ENCODE data around the gene ADARB1. TPM values are rescaled to one million over a fixed set of nuclear protein-coding genes. Genes with fewer than 3 reads are reported as not detected.

The ADARB1 gene
- total and polyA plus RNA-seq, 9 of the 15 experiments (the other 6 are each of a cell fraction or from before 2014, with no cell fraction given) = 6.7 to 16.0 (median 8.3) TPM

DNA sequence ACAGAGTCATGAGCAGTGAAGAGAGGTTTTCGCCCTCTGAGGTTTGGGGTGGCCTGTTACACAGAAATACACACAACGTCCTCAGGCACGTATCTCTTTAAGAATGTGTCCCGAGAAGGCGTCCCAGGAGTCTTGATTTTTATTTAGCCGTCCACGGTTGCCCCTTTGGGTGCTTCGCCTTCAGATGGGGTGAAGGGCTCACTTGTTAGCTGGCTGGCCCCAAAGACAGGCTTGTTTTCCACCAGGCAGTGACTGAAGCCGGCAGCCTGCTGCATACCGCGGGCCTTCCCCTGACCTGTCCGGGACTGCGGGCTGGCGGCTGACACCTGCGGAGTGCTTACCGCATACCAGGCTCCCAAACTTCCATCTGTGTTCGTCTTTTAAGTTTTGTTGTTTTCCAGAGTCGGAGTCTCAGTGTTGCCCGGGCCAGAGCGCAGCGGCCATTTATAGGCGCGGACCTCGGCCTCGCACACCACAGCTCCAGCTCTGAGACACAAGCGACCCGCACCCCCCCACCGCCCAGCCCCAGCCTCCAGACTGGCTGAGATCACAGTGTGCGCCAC lies 1.6 kb upstream of the ADARB1 start (continued):
- TF ChIP-seq, protein P1, sequence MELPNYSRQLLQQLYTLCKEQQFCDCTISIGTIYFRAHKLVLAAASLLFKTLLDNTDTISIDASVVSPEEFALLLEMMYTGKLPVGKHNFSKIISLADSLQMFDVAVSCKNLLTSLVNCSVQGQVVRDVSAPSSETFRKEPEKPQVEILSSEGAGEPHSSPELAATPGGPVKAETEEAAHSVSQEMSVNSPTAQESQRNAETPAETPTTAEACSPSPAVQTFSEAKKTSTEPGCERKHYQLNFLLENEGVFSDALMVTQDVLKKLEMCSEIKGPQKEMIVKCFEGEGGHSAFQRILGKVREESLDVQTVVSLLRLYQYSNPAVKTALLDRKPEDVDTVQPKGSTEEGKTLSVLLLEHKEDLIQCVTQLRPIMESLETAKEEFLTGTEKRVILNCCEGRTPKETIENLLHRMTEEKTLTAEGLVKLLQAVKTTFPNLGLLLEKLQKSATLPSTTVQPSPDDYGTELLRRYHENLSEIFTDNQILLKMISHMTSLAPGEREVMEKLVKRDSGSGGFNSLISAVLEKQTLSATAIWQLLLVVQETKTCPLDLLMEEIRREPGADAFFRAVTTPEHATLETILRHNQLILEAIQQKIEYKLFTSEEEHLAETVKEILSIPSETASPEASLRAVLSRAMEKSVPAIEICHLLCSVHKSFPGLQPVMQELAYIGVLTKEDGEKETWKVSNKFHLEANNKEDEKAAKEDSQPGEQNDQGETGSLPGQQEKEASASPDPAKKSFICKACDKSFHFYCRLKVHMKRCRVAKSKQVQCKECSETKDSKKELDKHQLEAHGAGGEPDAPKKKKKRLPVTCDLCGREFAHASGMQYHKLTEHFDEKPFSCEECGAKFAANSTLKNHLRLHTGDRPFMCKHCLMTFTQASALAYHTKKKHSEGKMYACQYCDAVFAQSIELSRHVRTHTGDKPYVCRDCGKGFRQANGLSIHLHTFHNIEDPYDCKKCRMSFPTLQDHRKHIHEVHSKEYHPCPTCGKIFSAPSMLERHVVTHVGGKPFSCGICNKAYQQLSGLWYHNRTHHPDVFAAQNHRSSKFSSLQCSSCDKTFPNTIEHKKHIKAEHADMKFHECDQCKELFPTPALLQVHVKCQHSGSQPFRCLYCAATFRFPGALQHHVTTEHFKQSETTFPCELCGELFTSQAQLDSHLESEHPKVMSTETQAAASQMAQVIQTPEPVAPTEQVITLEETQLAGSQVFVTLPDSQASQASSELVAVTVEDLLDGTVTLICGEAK (IDR thresholded peaks at IDR 0.05) = no peak
- TF ChIP-seq, protein P1 (CRISPR knock-in tag; IDR thresholded peaks at IDR 0.05) = no peak
- TF ChIP-seq ZKSCAN1 (IDR thresholded peaks at IDR 0.05; ENCODE audit: low read depth, low read length) (no peak), ZNF384 (IDR thresholded peaks at IDR 0.05; ENCODE audit: low read depth, low read length) (no peak), CREM (IDR thresholded peaks at IDR 0.05; ENCODE audit: low read depth) (no peak), E2F5 (CRISPR knock-in tag; IDR thresholded peaks at IDR 0.05) (no peak), ZNF121 (CRISPR knock-in tag; conservative IDR thresholded peaks at IDR 0.05) (no peak), TARDBP (IDR thresholded peaks at IDR 0.05) (no peak)

Measured in K562 (cell line).